ENCODE measurements around the gene SMPDL3A. TPM values are rescaled to one million over a fixed set of nuclear protein-coding genes. Genes with fewer than 3 reads are reported as not detected.

Gene SMPDL3A
- total and polyA plus RNA-seq, 2 of the 13 experiments (the other 11 are each of a cell fraction or from before 2014, with no cell fraction given) = 7.8 to 17.3 TPM

- TF ChIP-seq CENPBD1 (CRISPR knock-in tag; IDR thresholded peaks at IDR 0.05; ENCODE audit: borderline replicate concordance, low read depth) = no peak
- no peak for TF ChIP-seq ZNF780A (CRISPR knock-in tag; IDR thresholded peaks at IDR 0.05)
- no peak for TF ChIP-seq KDM5B (CRISPR knock-in tag; IDR thresholded peaks at IDR 0.05; ENCODE audit: borderline replicate concordance)
- TF ChIP-seq SNRNP70 (IDR thresholded peaks at IDR 0.05; ENCODE audit: low read depth, low read length) = no peak
- no peak for TF ChIP-seq USF2 (IDR thresholded peaks at IDR 0.05; ENCODE audit: low read depth, low read length)
- TF ChIP-seq USF2 (CRISPR knock-in tag; IDR thresholded peaks at IDR 0.05; ENCODE audit: borderline replicate concordance) = 0 out of 2 replicates have a peak, but pooled peaks have one; percentile 20
- TF ChIP-seq ZNF337 (CRISPR knock-in tag; IDR thresholded peaks at IDR 0.05; ENCODE audit: borderline replicate concordance, low read depth) = no peak
- no peak for TF ChIP-seq RCOR2 (CRISPR knock-in tag; IDR thresholded peaks at IDR 0.05)
- no peak for TF ChIP-seq REXO4 (CRISPR knock-in tag; IDR thresholded peaks at IDR 0.05; ENCODE audit: borderline replicate concordance)
Measured at GRCh38 chr6:122817766-122818165, 28.7 kb downstream of the SMPDL3A start (continued).

- H4K20me1 ChIP-seq (ENCODE audit: insufficient read depth, low read length) = no peaks in the 10 kb centered on the region
- ATAC-seq (no peak), DNase-seq (ENCODE audit: low spot score) (no peak), FAIRE-seq (no peak)
- H3K79me2 ChIP-seq (ENCODE audit: insufficient read depth, low read length) = no peaks in the 10 kb centered on the region
- H3K9me3 ChIP-seq (ENCODE audit: low read length) = no peaks in the 10 kb centered on the region
- H3K27me3 ChIP-seq (ENCODE audit: control insufficient read depth in 1 of 2, insufficient read depth in 2 of 2, low read length in 2 of 2) = peaks cover 0 to 6% of the 10 kb centered on the region in 2 experiments; a peak in 1 of 5 replicates
- in situ Hi-C loops (cut with HindIII; ENCODE audit: extremely low pct_ligation_motif_present, low pct_unique_long_range_greater_than_20kb) (no loop called here), intact Hi-C loops (cut with micrococcal nuclease; ENCODE audit: unreplicated experiment) (no loop called here)
- H3K4me3 ChIP-seq (replicated peaks in 1 of 3; ENCODE audit: insufficient read depth in 1 of 3, low read depth in 2 of 3, low read length in 3 of 3) = no peak overlapping the region
- H3K27ac ChIP-seq (ENCODE audit: extremely low read length, insufficient read depth, low read length) = no peak overlapping the region
- no peak overlapping the region for H2AFZ ChIP-seq (ENCODE audit: low read length)
- H3K4me1 ChIP-seq (ENCODE audit: insufficient read depth, low read length) = peaks cover 19% of the 10 kb centered on the region
- WGBS (ENCODE audit: low lambda C conversion rate) = 49% methylated on average over 2 of the region's 2 CpGs
- BruUV-seq (replicated peaks) = no TSS peak
- ChIA-PET CTCF (ENCODE audit: low intra/inter-chr PET ratio, low total read pairs) (no interaction called here), POLR2A (no interaction called here)
- no peak overlapping the region for H3K4me2 ChIP-seq (ENCODE audit: low read depth, low read length)
- H3K9ac ChIP-seq (ENCODE audit: insufficient read depth, low read depth, low read length) = no peak overlapping the region
- no peaks in the 10 kb centered on the region for H3K36me3 ChIP-seq (replicated peaks in 1 of 2; ENCODE audit: control insufficient read depth in 1 of 2, insufficient read depth in 2 of 2, low read length in 2 of 2)
- no peak for TF ChIP-seq ZNF207 (IDR thresholded peaks at IDR 0.05; ENCODE audit: borderline replicate concordance)
- no peak for TF ChIP-seq GTF3A (CRISPR knock-in tag; conservative IDR thresholded peaks at IDR 0.05)
- TF ChIP-seq ZNF33B (CRISPR knock-in tag; IDR thresholded peaks at IDR 0.05) = no peak
- no peak for TF ChIP-seq RFX3 (CRISPR knock-in tag; IDR thresholded peaks at IDR 0.05)
- TF ChIP-seq HES4 (CRISPR knock-in tag; IDR thresholded peaks at IDR 0.05; ENCODE audit: borderline replicate concordance) = no peak
- no peak for TF ChIP-seq U2AF2 (IDR thresholded peaks at IDR 0.05; ENCODE audit: low read depth, low read length)
- no peak for TF ChIP-seq ZNF30 (CRISPR knock-in tag; IDR thresholded peaks at IDR 0.05)
- no peak for TF ChIP-seq ZNF841 (CRISPR knock-in tag; IDR thresholded peaks at IDR 0.05; ENCODE audit: borderline replicate concordance)
- no peak for TF ChIP-seq REXO4 (CRISPR knock-in tag; IDR thresholded peaks at IDR 0.05; ENCODE audit: borderline replicate concordance)
- no peak for TF ChIP-seq ATM (IDR thresholded peaks at IDR 0.05; ENCODE audit: borderline replicate concordance)
- no peak for TF ChIP-seq ZNF33A (CRISPR knock-in tag; IDR thresholded peaks at IDR 0.05; ENCODE audit: borderline replicate concordance)
Measured at GRCh38 chr6:122818866-122819265, 29.8 kb downstream of the SMPDL3A start.
